BLaER1 treated with 17β-estradiol and CSF1 and Interleukin-3, amounts not matched to agents 10 nM and 100 nM (cell line): ENCODE data around the gene SPAG9.
"Not testable (repeated sequence)": the region's sequence is repeated elsewhere in the genome, so short reads cannot be mapped to it uniquely, and the experiment has no call there.

Experiments used
- H3K27ac ChIP-seq, 11 experiments: shearing (Covaris generic); formaldehyde crosslinking; 2 replicates each; pipeline ENCODE4 v1.8.1; 2022
- H3K27me3 ChIP-seq, 11 experiments: shearing (Covaris generic); formaldehyde crosslinking; 2 replicates each; pipeline ENCODE4 v1.8.1; 2022
- H3K36me3 ChIP-seq, 11 experiments: shearing (Covaris generic); formaldehyde crosslinking; 2 replicates each; pipeline ENCODE4 v1.8.1; 2022
- H3K4me1 ChIP-seq, 10 experiments: shearing (Covaris generic); formaldehyde crosslinking; 2 replicates each; pipeline ENCODE4 v1.8.1; 2022
- H3K4me2 ChIP-seq, 11 experiments: shearing (Covaris generic); formaldehyde crosslinking; 2 replicates each; pipeline ENCODE4 v1.8.1; 2022
- H3K4me3 ChIP-seq, 10 experiments: shearing (Covaris generic); formaldehyde crosslinking; 2 replicates each; pipeline ENCODE4 v1.8.1; 2022
- H3K9ac ChIP-seq, 11 experiments: shearing (Covaris generic); formaldehyde crosslinking; 2 replicates each; pipeline ENCODE4 v1.8.1; 2022
- H3K9me3 ChIP-seq, 11 experiments: shearing (Covaris generic); formaldehyde crosslinking; replicated peaks in 1 of 11; 2 replicates each; pipeline ENCODE4 v1.8.1; 2022
- H4K20me1 ChIP-seq, 11 experiments: shearing (Covaris generic); formaldehyde crosslinking; 2 replicates each; pipeline ENCODE4 v1.8.1; 2022
- Cebpa-rat ChIP-seq, 11 experiments: shearing (Covaris generic); IDR thresholded peaks; 2 replicates each; pipeline ENCODE4 v1.8.1; 2022

SPAG9 gene

DNA sequence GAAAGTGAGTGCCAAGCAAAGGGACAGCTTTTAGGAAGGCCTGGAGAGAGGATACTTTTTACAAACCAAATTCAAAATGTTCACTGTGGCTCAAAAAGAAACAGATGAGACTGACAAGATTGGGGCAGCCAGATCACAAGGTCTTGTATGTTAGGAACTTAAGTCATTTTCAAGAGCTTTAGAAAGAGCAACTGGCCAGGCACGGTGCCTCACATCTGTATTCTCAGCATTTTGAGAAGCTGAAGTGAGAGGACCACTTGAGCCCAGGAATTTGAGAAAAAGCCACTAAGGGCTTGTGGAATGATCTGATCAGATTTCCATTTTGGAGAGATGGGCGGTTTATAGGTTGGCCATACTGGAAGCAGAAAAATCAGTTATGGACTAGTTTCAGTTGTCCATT is 17.2 kb downstream of the SPAG9 start:
- Histone ChIP-seq H3K36me3 (peaks cover 0 to 38% (median 19%) of the 10 kb centered on the region in 11 experiments; a peak in 14 of 22 replicates), H3K4me3 (no peak overlapping the region), H3K27me3 (no peaks in the 10 kb centered on the region), H4K20me1 (peaks cover 72 to 98% (median 96%) of the 10 kb centered on the region in 11 experiments; a peak in 21 of 22 replicates), H3K27ac (no peak overlapping the region), H3K4me2 (no peak overlapping the region), H3K9ac (no peak overlapping the region), H3K9me3 (no peaks in the 10 kb centered on the region), H3K4me1 (peaks cover 16 to 38% (median 31%) of the 10 kb centered on the region in 10 experiments; a peak in 19 of 20 replicates)
- TF ChIP-seq Cebpa-rat (IDR thresholded peaks at IDR 0.05) = no peak

DNA sequence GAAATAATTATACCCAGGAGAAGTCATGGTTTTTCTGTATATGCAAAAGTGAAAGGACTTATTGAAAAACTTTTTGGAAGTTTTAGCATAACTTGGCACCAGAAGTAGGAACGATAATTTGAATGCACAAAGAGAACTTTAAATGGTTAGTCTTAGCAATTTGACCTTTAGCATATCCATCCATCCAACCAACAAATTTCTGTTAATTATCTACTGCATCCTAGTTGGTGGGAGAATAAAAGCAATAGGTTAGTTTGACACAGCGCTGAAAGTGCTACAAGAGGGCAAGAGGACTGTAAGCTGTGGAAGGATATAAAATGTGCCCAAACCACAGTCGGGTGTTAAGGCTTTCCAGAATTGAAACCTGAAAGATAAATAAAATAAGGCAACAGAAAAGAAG is 17.6 kb downstream of the SPAG9 start:
- Histone ChIP-seq H3K4me2 (no peak overlapping the region), H4K20me1 (peaks cover 74 to 98% (median 96%) of the 10 kb centered on the region in 11 experiments; a peak in 21 of 22 replicates), H3K4me3 (no peak overlapping the region), H3K27me3 (no peaks in the 10 kb centered on the region), H3K9ac (no peak overlapping the region), H3K36me3 (peaks cover 0 to 36% (median 19%) of the 10 kb centered on the region in 11 experiments; a peak in 14 of 22 replicates), H3K4me1 (peaks cover 20 to 41% (median 30%) of the 10 kb centered on the region in 10 experiments; a peak in 19 of 20 replicates), H3K27ac (no peak overlapping the region), H3K9me3 (no peaks in the 10 kb centered on the region)
- no peak for TF ChIP-seq Cebpa-rat (IDR thresholded peaks at IDR 0.05)

DNA sequence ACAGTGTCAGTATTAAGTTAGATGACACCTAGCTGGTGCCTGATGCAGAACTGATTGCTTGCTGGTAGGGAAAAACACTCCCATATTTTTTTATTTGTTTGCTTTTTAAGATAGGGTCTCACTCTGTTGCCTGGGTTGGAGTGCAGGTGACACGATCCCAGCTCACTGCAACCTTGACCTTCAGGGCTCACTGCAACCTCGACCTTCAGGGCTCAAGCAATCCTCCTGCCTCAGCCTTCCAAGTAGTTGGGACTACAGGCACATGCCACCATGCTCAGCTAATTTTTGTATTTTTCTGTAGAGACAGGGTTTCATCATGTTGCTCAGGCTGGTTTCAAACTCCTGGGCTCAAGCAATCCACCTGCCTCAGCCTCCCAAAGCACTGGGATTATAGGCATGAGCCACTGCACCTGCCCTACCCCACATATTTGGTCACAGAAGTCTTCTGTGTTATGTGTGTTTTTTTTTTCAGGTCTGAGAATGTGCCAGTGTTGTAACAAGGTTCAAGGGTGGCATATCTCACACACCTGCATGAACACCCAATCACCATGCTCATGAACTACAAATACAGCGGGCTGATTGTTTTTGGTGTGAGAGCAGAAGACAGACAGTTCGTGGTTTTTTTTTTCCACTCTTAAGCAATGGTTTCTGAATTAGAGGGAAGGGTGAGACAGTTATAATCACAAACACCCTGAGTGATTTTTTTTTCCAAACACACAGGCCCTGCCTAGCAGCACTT is 22.8 kb downstream of the SPAG9 start:
- peaks cover 0 to 41% (median 11%) of the 10 kb centered on the region in 11 experiments; a peak in 13 of 22 replicates for H3K36me3 ChIP-seq
- no peak for TF ChIP-seq Cebpa-rat (IDR thresholded peaks at IDR 0.05)
- peaks cover 22 to 46% (median 42%) of the 10 kb centered on the region in 10 experiments for H3K4me1 ChIP-seq
- H3K4me2 ChIP-seq = peak overlapping the region in 9 of 11 experiments; percentile 7 to 47 (median 29); a peak in 12 of 22 replicates
- H3K4me3 ChIP-seq = no peak overlapping the region
- no peaks in the 10 kb centered on the region for H3K9me3 ChIP-seq
- peaks cover 88 to 97% (median 95%) of the 10 kb centered on the region in 11 experiments; a peak in 21 of 22 replicates for H4K20me1 ChIP-seq
- H3K27me3 ChIP-seq = no peaks in the 10 kb centered on the region
- H3K9ac ChIP-seq = no peak overlapping the region
- H3K27ac ChIP-seq = no peak overlapping the region

DNA sequence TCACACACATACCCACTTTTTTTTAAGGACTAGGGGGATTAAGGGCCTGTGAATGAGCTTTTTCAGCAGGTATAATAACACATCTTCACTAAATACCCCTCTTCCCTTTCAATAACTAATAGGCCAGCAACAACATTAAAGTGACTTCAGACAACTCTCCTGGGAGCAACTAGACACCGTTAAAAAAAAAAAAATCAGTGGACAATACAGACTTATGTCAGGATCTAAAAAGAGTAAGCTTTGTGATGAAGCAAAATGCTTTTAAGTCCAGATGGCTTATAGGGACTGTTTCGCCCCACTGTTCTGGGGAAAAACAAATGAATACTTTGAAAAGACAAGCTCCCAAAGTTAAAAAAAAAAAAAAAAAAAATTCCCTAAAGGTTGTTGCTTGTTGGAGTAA is 29.0 kb downstream of the SPAG9 start:
- Histone ChIP-seq H3K36me3 (peaks cover 3 to 31% (median 12%) of the 10 kb centered on the region in 11 experiments; a peak in 16 of 22 replicates), H3K9ac (peak overlapping the region in 1 of 11 experiments; percentile 1; a peak in 1 of 22 replicates), H3K4me3 (no peak overlapping the region), H4K20me1 (peaks cover 73 to 96% (median 90%) of the 10 kb centered on the region in 11 experiments; a peak in 21 of 22 replicates), H3K9me3 (no peaks in the 10 kb centered on the region), H3K27me3 (no peaks in the 10 kb centered on the region), H3K4me2 (peak overlapping the region in 5 of 11 experiments; percentile 0 to 30 (median 7); a peak in 7 of 22 replicates), H3K4me1 (peaks cover 33 to 57% (median 50%) of the 10 kb centered on the region in 10 experiments), H3K27ac (no peak overlapping the region)
- no peak for TF ChIP-seq Cebpa-rat (IDR thresholded peaks at IDR 0.05)

DNA sequence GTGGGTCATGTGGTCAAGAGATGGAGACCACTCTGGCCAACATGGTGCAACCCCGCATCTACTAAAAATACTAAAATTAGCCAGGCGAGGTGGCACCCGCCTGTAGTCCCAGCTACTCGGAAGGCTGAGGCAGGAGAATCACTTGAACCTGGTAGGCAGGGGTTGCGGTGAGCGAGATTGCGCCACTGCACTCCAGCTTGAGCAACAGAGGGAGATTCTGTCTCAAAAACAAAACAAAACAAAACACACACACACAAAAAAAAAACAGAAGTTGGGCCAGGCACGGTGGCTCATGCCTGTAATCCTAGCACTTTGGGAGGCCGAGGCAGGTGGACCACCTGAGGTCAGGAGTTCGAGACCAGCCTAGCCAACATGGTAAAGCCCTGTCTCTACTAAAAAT is 31.8 kb downstream of the SPAG9 start:
- H3K9ac ChIP-seq, H3K27me3 ChIP-seq, H3K4me3 ChIP-seq, H3K9me3 ChIP-seq: not testable (repeated sequence)
- TF ChIP-seq Cebpa-rat (IDR thresholded peaks at IDR 0.05) = peak in 3 of 11 experiments; percentile 9 to 39 (median 11); a peak in 1 of 22 replicates
- Histone ChIP-seq H3K36me3 (peaks cover 3 to 33% (median 18%) of the 10 kb centered on the region in 11 experiments; a peak in 17 of 22 replicates), H3K4me2 (peak overlapping the region; percentile 1 to 46 (median 33); a peak in 17 of 22 replicates), H3K27ac (peak overlapping the region in 1 of 11 experiments; percentile 8; a peak in 1 of 22 replicates), H3K4me1 (peaks cover 27 to 60% (median 37%) of the 10 kb centered on the region in 10 experiments), H4K20me1 (peaks cover 68 to 99% (median 87%) of the 10 kb centered on the region in 11 experiments; a peak in 21 of 22 replicates)

DNA sequence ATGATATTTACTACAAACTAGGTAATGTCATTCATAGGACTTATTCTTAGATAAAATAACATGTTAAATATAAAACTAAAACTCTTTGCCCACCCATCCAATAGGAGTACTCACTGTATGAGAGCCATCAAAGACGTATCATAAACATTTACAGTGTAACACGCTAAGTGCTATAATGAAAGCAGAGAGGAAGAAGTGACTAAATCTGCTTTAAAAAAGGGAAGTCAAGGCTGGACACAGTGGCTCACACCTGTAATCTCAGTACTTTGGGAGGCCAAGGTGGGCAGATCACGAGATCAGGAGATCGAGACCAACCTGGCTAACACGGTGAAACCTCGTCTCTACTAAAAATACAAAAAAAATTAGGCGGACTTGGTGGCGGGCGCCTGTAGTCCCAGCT is 32.4 kb downstream of the SPAG9 start:
- H3K36me3 ChIP-seq = peaks cover 3 to 38% (median 18%) of the 10 kb centered on the region in 11 experiments; a peak in 18 of 22 replicates
- H3K4me1 ChIP-seq = peaks cover 24 to 57% (median 32%) of the 10 kb centered on the region in 10 experiments
- H3K9me3 ChIP-seq = no peaks in the 10 kb centered on the region
- no peak for TF ChIP-seq Cebpa-rat (IDR thresholded peaks at IDR 0.05)
- H4K20me1 ChIP-seq = peaks cover 62 to 99% (median 85%) of the 10 kb centered on the region in 11 experiments; a peak in 21 of 22 replicates
- H3K27ac ChIP-seq = peak overlapping the region in 1 of 11 experiments; percentile 8; a peak in 1 of 22 replicates
- H3K4me3 ChIP-seq = no peak overlapping the region
- peak overlapping the region; percentile 1 to 46 (median 37); a peak in 18 of 22 replicates for H3K4me2 ChIP-seq
- no peaks in the 10 kb centered on the region for H3K27me3 ChIP-seq
- H3K9ac ChIP-seq = no peak overlapping the region

DNA sequence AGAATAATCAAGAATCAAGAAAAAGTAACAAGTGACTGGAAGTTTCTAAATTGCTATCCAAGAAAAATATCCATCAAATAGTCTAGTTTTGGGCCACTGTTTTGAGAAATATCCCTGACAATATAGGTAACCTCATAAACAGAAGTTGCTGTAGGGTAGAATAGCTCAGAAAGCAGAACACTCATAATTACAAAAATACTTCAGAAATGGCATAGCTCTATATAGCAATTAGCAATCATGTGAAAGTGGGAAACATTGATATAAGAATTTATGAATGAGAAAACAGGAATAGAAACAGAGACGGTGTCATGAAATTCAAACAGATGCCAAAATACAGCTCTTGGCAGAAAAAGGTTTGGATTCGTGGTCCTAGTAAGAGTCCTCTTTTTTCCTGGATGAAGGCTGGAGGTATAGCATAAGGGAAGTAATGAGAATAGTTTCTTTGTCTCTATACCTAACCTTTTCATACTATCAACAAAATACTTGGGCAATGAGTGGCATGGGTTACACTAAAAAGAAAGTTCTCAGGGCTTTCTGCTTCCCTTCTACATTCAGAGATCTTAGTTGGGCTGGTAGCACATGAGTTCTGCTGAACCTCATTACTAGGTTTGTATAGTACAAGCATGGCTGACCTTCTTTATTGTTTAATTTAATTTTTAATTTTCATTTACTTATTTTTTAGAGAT is 33.5 kb downstream of the SPAG9 start:
- peaks cover 55 to 98% (median 78%) of the 10 kb centered on the region in 11 experiments; a peak in 21 of 22 replicates for H4K20me1 ChIP-seq
- peak overlapping the region in 4 of 11 experiments; percentile 3 to 40 (median 36); a peak in 3 of 22 replicates for H3K4me2 ChIP-seq
- no peak overlapping the region for H3K4me3 ChIP-seq
- peaks cover 3 to 40% (median 20%) of the 10 kb centered on the region in 11 experiments; a peak in 18 of 22 replicates for H3K36me3 ChIP-seq
- H3K27me3 ChIP-seq = no peaks in the 10 kb centered on the region
- no peak overlapping the region for H3K9ac ChIP-seq
- peaks cover 25 to 51% (median 29%) of the 10 kb centered on the region in 10 experiments for H3K4me1 ChIP-seq
- TF ChIP-seq Cebpa-rat (IDR thresholded peaks at IDR 0.05) = no peak
- peak overlapping the region in 1 of 11 experiments; percentile 13; a peak in 1 of 22 replicates for H3K27ac ChIP-seq
- no peaks in the 10 kb centered on the region for H3K9me3 ChIP-seq

DNA sequence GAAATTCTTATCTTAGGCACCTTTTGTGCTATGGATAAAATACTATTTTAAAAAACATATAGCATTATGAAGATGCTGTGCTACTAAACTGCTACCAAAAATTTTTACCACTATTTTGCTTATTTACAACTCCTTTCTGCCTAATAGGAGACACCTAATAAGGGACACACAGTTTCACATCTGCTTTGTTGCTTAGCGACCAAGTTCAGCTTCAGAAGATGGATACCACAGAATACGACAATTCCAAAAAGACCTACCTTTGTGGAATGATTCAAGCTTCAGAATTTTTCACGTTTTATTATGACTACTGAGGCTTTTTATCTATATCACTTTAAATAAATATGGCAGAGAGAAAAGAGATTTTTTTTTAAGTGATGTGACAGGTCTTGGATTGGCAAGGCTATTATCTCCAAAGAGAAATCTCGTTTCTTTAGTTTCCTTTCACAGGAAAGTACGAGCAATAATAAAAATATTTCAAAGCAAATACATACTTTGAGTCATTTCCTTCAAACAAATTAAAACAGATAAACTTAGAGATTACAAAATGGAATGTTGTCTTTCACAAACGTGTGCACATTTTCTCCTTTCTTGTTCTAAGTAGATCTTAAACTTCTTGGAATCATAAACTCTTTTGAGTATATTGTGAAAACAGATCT is 35.4 kb downstream of the SPAG9 start:
- no peak for TF ChIP-seq Cebpa-rat (IDR thresholded peaks at IDR 0.05)
- Histone ChIP-seq H3K27me3 (no peaks in the 10 kb centered on the region), H3K9ac (no peak overlapping the region), H3K27ac (no peak overlapping the region), H4K20me1 (peaks cover 50 to 98% (median 79%) of the 10 kb centered on the region in 11 experiments; a peak in 20 of 22 replicates), H3K4me1 (peaks cover 14 to 50% (median 22%) of the 10 kb centered on the region in 10 experiments; a peak in 19 of 20 replicates), H3K9me3 (no peaks in the 10 kb centered on the region), H3K36me3 (peaks cover 4 to 39% (median 20%) of the 10 kb centered on the region in 11 experiments; a peak in 15 of 22 replicates), H3K4me2 (no peak overlapping the region; a peak in 1 of 22 replicates), H3K4me3 (no peak overlapping the region)
